AG20443 (cell line): Measurements from ENCODE around the gene FGF13.
A peak's percentile ranks its signal among the peaks of the same experiment; 100 is the strongest.

Source experiments
- DNase-seq: peaks from one replicate; pipeline ENCODE4 v3.0.0; 2012; ENCODE audit warnings: low spot score, mixed read lengths

The FGF13 gene

GRCh38 chrX:138711399-138712347 lies at the start of gene FGF13:
TSS of gene FGF13 (minus strand) at chrX:138711717. CDS start at chrX:138711003, 714 bp downstream.
- DNase-seq, result peak; percentile 60

- no peak for DNase-seq
Observed at GRCh38 chrX:138759217-138759943, 47.9 kb upstream of the FGF13 start.

- DNase-seq, result peak; percentile 84
Observed at GRCh38 chrX:138756234-138756633, 44.7 kb upstream of the FGF13 start.

- DNase-seq, result no peak
Observed at GRCh38 chrX:138754861-138755260, 43.3 kb upstream of the FGF13 start.

GRCh38 chrX:138748480-138748879 lies 37.0 kb upstream of the FGF13 start:
- peak; percentile 4 for DNase-seq

- peak; percentile 32 for DNase-seq
Observed at GRCh38 chrX:138745196-138745595, 33.7 kb upstream of the FGF13 start.

GRCh38 chrX:138742217-138742616 lies 30.7 kb upstream of the FGF13 start:
- no peak for DNase-seq

GRCh38 chrX:138740341-138740740 lies 28.8 kb upstream of the FGF13 start:
- no peak for DNase-seq

- peak; percentile 17 for DNase-seq
Observed at GRCh38 chrX:138723301-138723700, 11.8 kb upstream of the FGF13 start.

- DNase-seq, result no peak
Observed at GRCh38 chrX:138719396-138719795, 7.9 kb upstream of the FGF13 start.

GRCh38 chrX:138718941-138719340 lies 7.4 kb upstream of the FGF13 start:
- peak; percentile 9 for DNase-seq

GRCh38 chrX:138710866-138711341 lies 613 bp downstream of the FGF13 start:
- DNase-seq, result peak; percentile 18

GRCh38 chrX:138709886-138710791 lies 1.4 kb downstream of the FGF13 start:
- DNase-seq, result peak; percentile 8

GRCh38 chrX:138708268-138708667 lies 3.2 kb downstream of the FGF13 start:
- DNase-seq, result no peak

GRCh38 chrX:138704596-138704995 lies 6.9 kb downstream of the FGF13 start:
- no peak for DNase-seq

- DNase-seq, result no peak
Observed at GRCh38 chrX:138704101-138704500, 7.4 kb downstream of the FGF13 start.

GRCh38 chrX:138692591-138692990 lies 18.9 kb downstream of the FGF13 start:
- DNase-seq, result no peak

GRCh38 chrX:138691186-138691585 lies 20.3 kb downstream of the FGF13 start:
- no peak for DNase-seq

GRCh38 chrX:138690591-138690990 lies 20.9 kb downstream of the FGF13 start:
- no peak for DNase-seq

GRCh38 chrX:138683600-138683999 lies 27.9 kb downstream of the FGF13 start:
- DNase-seq, result no peak

GRCh38 chrX:138669693-138670092 lies 41.8 kb downstream of the FGF13 start:
- no peak for DNase-seq

GRCh38 chrX:138664466-138664865 lies 47.1 kb downstream of the FGF13 start:
- DNase-seq, result no peak
